SK-N-SH treated with all-trans-retinoic acid at 6 μM for 48 hours (cell line): ENCODE data around the gene SLC12A2.

Experiments used
- CSDC2 ChIP-seq: fragments of 250-450 bp; sonication (Bioruptor Pico); IDR thresholded peaks from 2 replicates; pipeline ENCODE4 v1.5.0; 2020; ENCODE audit warnings: mild to moderate bottlenecking, moderate library complexity
- CSRNP3 ChIP-seq: fragments of 250-450 bp; sonication (Bioruptor Pico); IDR thresholded peaks from 2 replicates; pipeline ENCODE4 v1.5.1; 2021; ENCODE audit warnings: mild to moderate bottlenecking, moderate library complexity
- PATZ1 ChIP-seq: fragments of 250-450 bp; sonication (Bioruptor Pico); IDR thresholded peaks from 2 replicates; pipeline ENCODE4 v1.8.0; 2020; ENCODE audit warnings: mild to moderate bottlenecking, moderate library complexity, borderline replicate concordance
- RARB ChIP-seq: fragments of 250-450 bp; sonication (Bioruptor Pico); IDR thresholded peaks from 2 replicates; pipeline ENCODE4 v1.8.0; 2021; ENCODE audit warnings: mild to moderate bottlenecking, moderate library complexity
- TCF4 ChIP-seq: fragments of 250-450 bp; sonication (Bioruptor Pico); IDR thresholded peaks from 2 replicates; pipeline ENCODE4 v1.8.0; 2021; ENCODE audit warnings: mild to moderate bottlenecking, moderate library complexity, borderline replicate concordance
- TOX ChIP-seq: fragments of 250-450 bp; sonication (Bioruptor Pico); IDR thresholded peaks from 2 replicates; pipeline ENCODE4 v1.8.0; 2021; ENCODE audit warnings: mild to moderate bottlenecking, moderate library complexity, borderline replicate concordance
- ZFP3 ChIP-seq: fragments of 250-450 bp; sonication (Bioruptor Pico); IDR thresholded peaks from 2 replicates; pipeline ENCODE4 v1.5.0; 2020; ENCODE audit warnings: mild to moderate bottlenecking, moderate library complexity
- ZNF565 ChIP-seq: fragments of 450-650 bp; formaldehyde crosslinking; conservative IDR thresholded peaks from 2 replicates; pipeline ENCODE4 v1.5.0; 2020; ENCODE audit warnings: low read depth, mild to moderate bottlenecking, moderate library complexity
- ZNF8 ChIP-seq: fragments of 450-650 bp; formaldehyde crosslinking; IDR thresholded peaks from 2 replicates; pipeline ENCODE4 v1.5.0; 2020; ENCODE audit warnings: mild to moderate bottlenecking, moderate library complexity
- TF ChIP-seq, protein P1 (sequence below): fragments of 250-450 bp; sonication (Bioruptor Pico); IDR thresholded peaks from 2 replicates; pipeline ENCODE4 v1.5.0; 2020; ENCODE audit warnings: mild to moderate bottlenecking, moderate library complexity

DNA sequence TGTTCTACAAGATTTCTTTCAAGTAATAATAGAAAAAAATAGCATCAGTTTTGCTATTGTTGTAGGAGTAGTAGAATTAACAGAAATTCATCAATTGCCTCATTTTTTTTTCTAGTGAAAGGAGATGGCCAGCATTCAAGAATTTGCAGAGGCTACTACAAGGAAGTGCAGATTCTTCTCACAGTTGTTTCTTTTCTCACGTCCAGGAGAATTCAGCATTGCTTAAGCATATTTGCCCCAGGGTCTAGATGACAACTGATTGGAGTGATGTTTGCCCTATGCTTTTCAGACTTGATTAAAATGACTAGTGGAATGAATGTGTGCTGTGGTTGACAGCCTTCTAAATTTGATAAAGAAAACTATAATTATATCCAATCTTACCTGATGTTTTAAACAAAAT is 46.6 kb upstream of the SLC12A2 start:
- TF ChIP-seq ZNF565 (CRISPR knock-in tag) (no peak), CSRNP3 (no peak), CSDC2 (CRISPR knock-in tag) (no peak), PATZ1 (no peak), TCF4 (no peak), ZFP3 (CRISPR knock-in tag) (no peak), TOX (no peak), RARB (no peak), ZNF8 (no peak)
- TF ChIP-seq, protein P1, sequence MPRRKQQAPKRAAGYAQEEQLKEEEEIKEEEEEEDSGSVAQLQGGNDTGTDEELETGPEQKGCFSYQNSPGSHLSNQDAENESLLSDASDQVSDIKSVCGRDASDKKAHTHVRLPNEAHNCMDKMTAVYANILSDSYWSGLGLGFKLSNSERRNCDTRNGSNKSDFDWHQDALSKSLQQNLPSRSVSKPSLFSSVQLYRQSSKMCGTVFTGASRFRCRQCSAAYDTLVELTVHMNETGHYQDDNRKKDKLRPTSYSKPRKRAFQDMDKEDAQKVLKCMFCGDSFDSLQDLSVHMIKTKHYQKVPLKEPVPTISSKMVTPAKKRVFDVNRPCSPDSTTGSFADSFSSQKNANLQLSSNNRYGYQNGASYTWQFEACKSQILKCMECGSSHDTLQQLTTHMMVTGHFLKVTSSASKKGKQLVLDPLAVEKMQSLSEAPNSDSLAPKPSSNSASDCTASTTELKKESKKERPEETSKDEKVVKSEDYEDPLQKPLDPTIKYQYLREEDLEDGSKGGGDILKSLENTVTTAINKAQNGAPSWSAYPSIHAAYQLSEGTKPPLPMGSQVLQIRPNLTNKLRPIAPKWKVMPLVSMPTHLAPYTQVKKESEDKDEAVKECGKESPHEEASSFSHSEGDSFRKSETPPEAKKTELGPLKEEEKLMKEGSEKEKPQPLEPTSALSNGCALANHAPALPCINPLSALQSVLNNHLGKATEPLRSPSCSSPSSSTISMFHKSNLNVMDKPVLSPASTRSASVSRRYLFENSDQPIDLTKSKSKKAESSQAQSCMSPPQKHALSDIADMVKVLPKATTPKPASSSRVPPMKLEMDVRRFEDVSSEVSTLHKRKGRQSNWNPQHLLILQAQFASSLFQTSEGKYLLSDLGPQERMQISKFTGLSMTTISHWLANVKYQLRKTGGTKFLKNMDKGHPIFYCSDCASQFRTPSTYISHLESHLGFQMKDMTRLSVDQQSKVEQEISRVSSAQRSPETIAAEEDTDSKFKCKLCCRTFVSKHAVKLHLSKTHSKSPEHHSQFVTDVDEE (CRISPR knock-in tag): no peak
